HEK293T (cell line): ENCODE measurements around the gene ZBTB3.

Source experiments
- BHLHE40 ChIP-seq: fragments of 450-650 bp; IDR thresholded peaks from 2 replicates; pipeline ENCODE4 v1.6.1; 2016; ENCODE audit warnings: mild to moderate bottlenecking, moderate library complexity, borderline replicate concordance
- CTBP1 ChIP-seq: fragments of 450-650 bp; IDR thresholded peaks from 2 replicates; pipeline ENCODE4 v1.6.1; 2016; ENCODE audit warnings: borderline replicate concordance
- ELF4 ChIP-seq: fragments of 450-650 bp; IDR thresholded peaks from 2 replicates; pipeline ENCODE4 v1.6.1; 2017; ENCODE audit warnings: antibody characterized with exemption
- FOXA1 ChIP-seq: fragments of 450-650 bp; IDR thresholded peaks from 2 replicates; pipeline ENCODE4 v1.6.1; 2016; ENCODE audit warnings: mild to moderate bottlenecking
- FOXK2 ChIP-seq: fragments of 450-650 bp; IDR thresholded peaks from 2 replicates; pipeline ENCODE4 v1.6.1; 2016; ENCODE audit warnings: mild to moderate bottlenecking
- FOXM1 ChIP-seq: fragments of 450-650 bp; IDR thresholded peaks from 2 replicates; pipeline ENCODE4 v1.6.1; 2017; ENCODE audit warnings: mild to moderate bottlenecking, borderline replicate concordance
- HDGF ChIP-seq: fragments of 450-650 bp; IDR thresholded peaks from 2 replicates; pipeline ENCODE4 v1.6.1; 2017; ENCODE audit warnings: antibody characterized with exemption, borderline replicate concordance
- NFRKB ChIP-seq: fragments of 450-650 bp; IDR thresholded peaks from 2 replicates; pipeline ENCODE4 v1.6.1; 2016; ENCODE audit warnings: mild to moderate bottlenecking, moderate library complexity
- SP1 ChIP-seq: fragments of 450-650 bp; IDR thresholded peaks from 2 replicates; pipeline ENCODE4 v1.6.1; 2017
- SUZ12 ChIP-seq: fragments of 450-650 bp; IDR thresholded peaks from 2 replicates; pipeline ENCODE4 v1.6.1; 2016; ENCODE audit warnings: mild to moderate bottlenecking
- ZNF384 ChIP-seq: fragments of 450-650 bp; IDR thresholded peaks from 2 replicates; pipeline ENCODE4 v1.6.1; 2016

DNA sequence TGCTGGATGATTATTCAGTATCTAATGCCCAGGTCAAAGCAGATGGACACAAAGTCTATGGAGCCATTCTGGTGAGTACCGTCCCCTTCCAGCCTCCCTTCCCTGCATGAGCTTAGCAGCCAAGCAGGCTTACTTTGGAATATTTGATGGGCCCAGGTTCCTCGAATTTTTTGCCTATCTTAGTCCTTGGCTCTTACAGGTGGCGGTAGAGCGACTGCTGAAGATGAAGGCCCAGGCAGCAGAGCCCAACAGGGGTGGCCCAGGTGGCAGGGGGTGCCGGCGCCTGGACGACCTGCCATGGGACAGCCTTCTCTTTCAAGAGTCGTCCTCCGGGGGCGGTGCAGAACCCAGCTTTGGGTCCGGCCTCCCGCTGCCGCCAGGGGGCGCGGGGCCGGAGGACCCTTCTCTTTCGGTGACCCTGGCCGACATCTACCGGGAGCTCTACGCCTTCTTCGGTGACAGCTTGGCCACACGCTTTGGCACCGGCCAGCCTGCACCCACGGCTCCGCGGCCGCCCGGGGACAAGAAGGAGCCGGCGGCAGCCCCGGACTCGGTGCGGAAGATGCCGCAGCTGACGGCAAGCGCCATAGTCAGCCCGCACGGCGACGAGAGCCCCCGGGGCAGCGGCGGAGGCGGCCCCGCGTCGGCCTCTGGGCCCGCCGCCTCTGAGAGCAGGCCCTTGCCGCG lies 32.5 kb upstream of the ZBTB3 start:
- TF ChIP-seq SP1 = no peak
- TF ChIP-seq HDGF = 0 out of 2 replicates have a peak, but pooled peaks have one; percentile 20
- no peak for TF ChIP-seq CTBP1
- no peak for TF ChIP-seq ELF4
- TF ChIP-seq SUZ12 = no peak
- TF ChIP-seq FOXK2 = no peak
- TF ChIP-seq FOXA1 = no peak
- no peak for TF ChIP-seq NFRKB
- no peak for TF ChIP-seq FOXM1
- TF ChIP-seq BHLHE40 = no peak
- TF ChIP-seq ZNF384 = no peak
